Erythroblast (primary cell): Measurements from ENCODE around the gene PYCARD.

ENCODE experiments used
- GATA1 ChIP-seq: IDR thresholded peaks from 2 replicates; pipeline ENCODE4 v1.6.1; 2011; ENCODE audit warnings: low read depth, mild to moderate bottlenecking, control low read depth, low read length, moderate library complexity
- POLR2A ChIP-seq: IDR thresholded peaks from 2 replicates; pipeline ENCODE4 v1.6.1; 2011; ENCODE audit warnings: mild to moderate bottlenecking, low read length

DNA sequence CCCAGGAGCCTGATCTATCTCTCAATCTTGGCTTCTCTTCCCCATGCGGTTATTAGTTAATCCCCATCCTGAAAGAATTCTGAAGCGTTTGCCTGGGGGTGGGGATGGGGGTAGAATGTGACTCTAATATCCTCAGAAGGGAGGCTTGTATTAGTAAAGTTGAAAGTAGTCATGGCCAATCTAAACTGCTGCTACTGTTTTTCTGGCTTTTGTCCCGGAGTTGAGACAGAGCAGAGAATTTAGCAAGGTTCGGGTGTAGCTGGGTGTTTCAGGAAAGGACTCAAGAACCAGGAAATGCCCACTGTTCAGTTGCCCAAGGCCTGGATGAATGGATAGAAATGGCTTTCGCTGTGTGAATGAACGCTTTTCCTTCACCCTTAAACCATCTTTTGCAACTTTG, 39.6 kb upstream of the PYCARD start:
- no peak for TF ChIP-seq POLR2A
- TF ChIP-seq GATA1, result no peak
